Coronary artery (tissue), 2 donors: ENCODE results near the gene GARRE1.

Experiments
- DNase-seq: peaks from one replicate; pipeline ENCODE4 v3.0.0-alpha.2; 2017; ENCODE audit warnings: low spot score
- H3K27ac ChIP-seq, 2 donors: fragments of 200-600 bp; sonication (generic); one replicate each; pipeline ENCODE4 v1.5.1; 2016 to 2019
- H3K4me3 ChIP-seq: fragments of 200-600 bp; sonication (generic); 2 replicates; pipeline ENCODE4 v1.5.1; 2016; ENCODE audit warnings: mild to moderate bottlenecking, moderate library complexity
- TF ChIP-seq, protein P1 (sequence below): fragments of 200-600 bp; sonication (generic); IDR thresholded peaks from one replicate; pipeline ENCODE4 v1.5.1; 2019; ENCODE audit warnings: antibody characterized with exemption

The GARRE1 gene

GRCh38 chr19:34224996-34225658 lies 29.2 kb upstream of the GARRE1 start:
- DNase-seq: no peak
- TF ChIP-seq, protein P1, sequence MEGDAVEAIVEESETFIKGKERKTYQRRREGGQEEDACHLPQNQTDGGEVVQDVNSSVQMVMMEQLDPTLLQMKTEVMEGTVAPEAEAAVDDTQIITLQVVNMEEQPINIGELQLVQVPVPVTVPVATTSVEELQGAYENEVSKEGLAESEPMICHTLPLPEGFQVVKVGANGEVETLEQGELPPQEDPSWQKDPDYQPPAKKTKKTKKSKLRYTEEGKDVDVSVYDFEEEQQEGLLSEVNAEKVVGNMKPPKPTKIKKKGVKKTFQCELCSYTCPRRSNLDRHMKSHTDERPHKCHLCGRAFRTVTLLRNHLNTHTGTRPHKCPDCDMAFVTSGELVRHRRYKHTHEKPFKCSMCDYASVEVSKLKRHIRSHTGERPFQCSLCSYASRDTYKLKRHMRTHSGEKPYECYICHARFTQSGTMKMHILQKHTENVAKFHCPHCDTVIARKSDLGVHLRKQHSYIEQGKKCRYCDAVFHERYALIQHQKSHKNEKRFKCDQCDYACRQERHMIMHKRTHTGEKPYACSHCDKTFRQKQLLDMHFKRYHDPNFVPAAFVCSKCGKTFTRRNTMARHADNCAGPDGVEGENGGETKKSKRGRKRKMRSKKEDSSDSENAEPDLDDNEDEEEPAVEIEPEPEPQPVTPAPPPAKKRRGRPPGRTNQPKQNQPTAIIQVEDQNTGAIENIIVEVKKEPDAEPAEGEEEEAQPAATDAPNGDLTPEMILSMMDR: no peak
- Histone ChIP-seq H3K4me3 (no peak overlapping the region), H3K27ac (no peak overlapping the region)

DNA sequence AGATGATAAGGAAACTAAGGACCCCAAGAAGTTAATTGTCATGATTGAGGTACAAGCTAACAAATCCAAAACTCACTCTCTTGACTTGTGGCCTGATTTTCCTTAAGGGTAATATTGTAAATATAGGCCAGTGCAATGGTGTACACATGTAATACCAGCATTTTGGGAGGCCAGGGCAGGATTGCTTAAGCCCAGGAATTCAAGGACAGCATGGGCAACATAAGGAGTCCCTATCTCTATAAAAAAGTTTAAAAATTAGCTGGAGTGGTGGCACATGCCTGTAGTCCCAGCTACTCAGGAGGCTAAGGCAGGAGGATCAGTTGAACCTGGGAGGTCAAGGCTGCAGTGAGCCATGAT lies 28.7 kb upstream of the GARRE1 start:
- TF ChIP-seq, protein P1: no peak
- H3K27ac ChIP-seq: no peak overlapping the region
- DNase-seq: no peak

DNA sequence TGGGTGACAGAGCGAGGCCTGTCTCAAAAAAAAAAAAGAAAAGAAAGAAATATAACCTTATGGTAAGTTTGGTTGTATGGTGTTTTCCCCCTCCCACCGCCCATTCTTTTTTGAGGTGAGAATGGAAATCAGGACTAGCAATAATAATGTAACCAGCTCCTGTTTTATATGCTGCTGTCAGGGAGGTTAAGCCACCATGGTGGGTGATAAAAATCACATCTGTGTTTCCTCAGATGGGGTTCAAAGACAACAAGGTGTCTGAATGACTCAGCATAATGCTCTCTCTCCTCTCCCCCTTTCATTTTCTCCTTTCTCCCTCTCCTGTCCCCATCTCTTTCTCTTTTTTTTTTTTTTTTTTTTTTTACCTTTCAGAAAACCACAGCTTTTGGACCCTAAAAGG lies 28.3 kb upstream of the GARRE1 start:
- DNase-seq: no peak
- no peak overlapping the region for H3K27ac ChIP-seq
- TF ChIP-seq, protein P1: no peak

More for the DNA sequence above, 28.7 kb upstream of the GARRE1 start:
- H3K4me3 ChIP-seq: no peak overlapping the region

DNA sequence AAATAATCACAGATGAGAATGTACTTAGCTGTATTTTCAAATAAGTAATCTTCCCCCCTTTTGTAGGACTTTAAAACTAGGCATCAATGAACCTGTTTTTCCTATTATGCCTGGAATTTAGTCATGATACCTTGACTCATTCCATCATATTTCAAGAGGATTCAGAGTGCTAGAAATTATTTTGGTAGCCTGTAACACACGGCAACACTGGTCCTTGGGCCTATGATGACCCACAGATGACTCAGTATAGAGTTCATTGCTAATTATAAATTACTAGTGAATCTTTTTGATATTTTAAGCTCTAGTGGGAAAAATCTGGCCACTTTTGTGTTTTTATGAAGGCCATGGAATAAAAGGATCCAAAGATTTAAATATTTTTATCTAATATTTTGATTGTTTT lies 26.0 kb upstream of the GARRE1 start:
- TF ChIP-seq, protein P1: no peak
- Histone ChIP-seq H3K27ac (no peak overlapping the region), H3K4me3 (no peak overlapping the region)
- no peak for DNase-seq

More for the DNA sequence above, 28.3 kb upstream of the GARRE1 start:
- H3K4me3 ChIP-seq: no peak overlapping the region

DNA sequence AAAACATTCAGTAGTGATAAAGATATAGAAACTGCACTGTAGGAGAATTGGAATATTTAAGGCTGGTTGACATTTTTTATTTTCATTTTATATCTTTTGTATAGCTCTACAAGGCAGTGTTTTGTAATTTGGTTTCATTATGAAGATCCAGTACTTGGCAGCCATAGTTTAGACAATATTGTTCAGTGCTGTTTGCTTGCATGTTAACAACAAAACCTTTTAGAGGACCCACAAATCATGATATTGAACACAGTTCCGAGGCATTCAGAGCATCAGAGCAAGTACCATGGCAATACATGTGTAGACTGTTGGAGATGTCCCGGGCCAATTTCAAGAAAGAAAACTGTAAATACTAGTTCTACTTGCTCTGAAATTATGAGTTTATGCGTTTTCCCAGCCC lies 25.6 kb upstream of the GARRE1 start:
- H3K27ac ChIP-seq: no peak overlapping the region
- TF ChIP-seq, protein P1: no peak
- DNase-seq: no peak
- H3K4me3 ChIP-seq: no peak overlapping the region

GRCh38 chr19:34229721-34230120 lies 24.6 kb upstream of the GARRE1 start:
- H3K27ac ChIP-seq: no peak overlapping the region
- H3K4me3 ChIP-seq: no peak overlapping the region
- no peak for DNase-seq
- TF ChIP-seq, protein P1: no peak

- no peak for DNase-seq
- H3K27ac ChIP-seq: no peak overlapping the region
- no peak overlapping the region for H3K4me3 ChIP-seq
- TF ChIP-seq, protein P1: no peak
Observed at GRCh38 chr19:34230820-34231219, 23.5 kb upstream of the GARRE1 start.
